VCaP (cell line): Measurements from ENCODE around the gene EMILIN3.

ENCODE experiments used
- H3K27ac ChIP-seq: fragments of 450-650 bp; 2 replicates; pipeline ENCODE4 v1.5.1; 2017
- CTCF ChIP-seq: fragments of 450-650 bp; conservative IDR thresholded peaks from 2 replicates; pipeline ENCODE4 v1.5.1; 2017; ENCODE audit warnings: mild to moderate bottlenecking, moderate library complexity

Gene EMILIN3

GRCh38 chr20:41335591-41335990 lies 31.0 kb downstream of the EMILIN3 start:
- no peak overlapping the region for H3K27ac ChIP-seq
- no peak for TF ChIP-seq CTCF

GRCh38 chr20:41334443-41335421 lies 31.9 kb downstream of the EMILIN3 start:
- TF ChIP-seq CTCF = no peak

GRCh38 chr20:41334036-41334435 lies 32.6 kb downstream of the EMILIN3 start:
- no peak for TF ChIP-seq CTCF
- no peak overlapping the region for H3K27ac ChIP-seq

More at GRCh38 chr20:41334443-41335421, 31.9 kb downstream of the EMILIN3 start:
- no peak overlapping the region for H3K27ac ChIP-seq

- H3K27ac ChIP-seq = no peak overlapping the region
- TF ChIP-seq CTCF = no peak
Observed at GRCh38 chr20:41331731-41332130, 34.9 kb downstream of the EMILIN3 start.

- TF ChIP-seq CTCF = no peak
- H3K27ac ChIP-seq = no peak overlapping the region
Observed at GRCh38 chr20:41330941-41331340, 35.7 kb downstream of the EMILIN3 start.

GRCh38 chr20:41330343-41330720 lies 36.3 kb downstream of the EMILIN3 start:
- H3K27ac ChIP-seq = no peak overlapping the region

More at GRCh38 chr20:41330343-41330720, 36.3 kb downstream of the EMILIN3 start:
- TF ChIP-seq CTCF = no peak
